GM21737 (cell line): ENCODE results near the gene VWF.
"Not testable (repeated sequence)": the region's sequence is repeated elsewhere in the genome, so short reads cannot be mapped to it uniquely, and the experiment has no call there.

ENCODE experiments used
- ATAC-seq: cut with Tn5 transposase; IDR thresholded peaks from one replicate; pipeline ENCODE4 v1.9.1; 2021; ENCODE audit warnings: mild to moderate bottlenecking, moderate library complexity; ENCODE audit not compliant: unreplicated experiment

VWF gene

DNA sequence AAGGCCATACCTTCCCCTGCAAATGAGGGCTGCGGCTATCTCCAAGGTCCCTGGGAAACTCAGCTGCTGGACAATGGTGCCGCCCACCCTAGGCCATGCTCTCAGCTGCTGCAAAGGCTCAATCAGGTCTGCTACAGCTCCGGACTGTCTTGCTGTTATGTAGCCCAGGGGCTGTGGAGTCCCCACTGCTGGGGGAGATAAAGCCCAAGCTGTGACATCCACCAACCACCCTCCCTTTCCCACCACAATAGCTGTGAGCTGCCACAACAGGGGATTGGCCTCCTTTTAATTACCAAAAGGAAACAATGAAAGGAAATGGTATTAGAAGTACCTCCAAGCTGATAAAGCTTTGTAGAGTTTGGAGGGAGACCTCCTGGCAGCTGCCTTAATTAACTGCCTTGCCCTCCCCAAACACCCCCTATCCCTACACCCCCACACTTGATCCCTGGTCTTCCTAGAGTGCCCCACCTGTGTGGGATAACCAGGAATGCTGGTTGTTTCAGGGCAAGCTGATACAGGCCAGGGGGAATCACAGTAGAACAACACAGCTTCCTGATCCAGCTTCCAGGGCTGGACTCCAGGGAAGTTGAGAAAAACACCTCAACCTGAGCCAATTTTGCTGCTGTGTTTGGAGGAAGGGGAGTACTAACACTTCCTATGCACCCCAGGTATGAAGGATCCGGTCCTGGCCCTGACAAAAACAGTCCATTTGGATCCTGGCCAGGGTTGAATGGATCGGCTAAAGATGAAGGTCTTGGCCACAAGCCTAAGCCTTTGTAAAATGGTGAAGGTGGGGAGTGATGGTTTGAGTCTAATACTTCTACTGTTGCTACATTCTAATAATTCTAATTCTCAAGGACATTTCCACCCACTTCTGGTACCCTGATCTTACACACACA, at the start of gene VWF:
Gene VWF, minus strand, starts transcription at position 260 of the 899 bp plus-strand sequence. CDS start 1,474 bp downstream, outside the sequence.
- ATAC-seq: no peak

DNA sequence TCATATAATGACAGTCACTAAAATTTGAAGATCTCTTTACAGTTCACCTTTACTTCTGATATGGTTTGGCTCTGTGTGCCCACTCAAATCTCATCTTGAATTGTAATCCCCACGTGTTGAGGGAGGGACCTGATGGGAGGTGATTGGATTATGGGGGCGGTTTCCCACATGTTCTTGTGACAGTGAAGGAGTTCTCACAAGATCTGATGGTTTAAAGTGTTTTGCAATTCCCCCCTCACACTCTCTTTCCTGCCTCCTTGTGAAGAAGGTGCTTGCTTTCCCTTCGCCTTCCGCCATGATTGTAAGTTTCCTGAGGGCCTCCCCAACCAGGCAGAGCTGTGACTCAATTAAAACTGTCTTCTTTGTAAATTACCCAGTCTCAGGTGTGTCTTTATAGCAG, 48.4 kb upstream of the VWF start:
- ATAC-seq: no peak

GRCh38 chr12:6172086-6172485, 47.6 kb upstream of the VWF start:
- no peak for ATAC-seq

DNA sequence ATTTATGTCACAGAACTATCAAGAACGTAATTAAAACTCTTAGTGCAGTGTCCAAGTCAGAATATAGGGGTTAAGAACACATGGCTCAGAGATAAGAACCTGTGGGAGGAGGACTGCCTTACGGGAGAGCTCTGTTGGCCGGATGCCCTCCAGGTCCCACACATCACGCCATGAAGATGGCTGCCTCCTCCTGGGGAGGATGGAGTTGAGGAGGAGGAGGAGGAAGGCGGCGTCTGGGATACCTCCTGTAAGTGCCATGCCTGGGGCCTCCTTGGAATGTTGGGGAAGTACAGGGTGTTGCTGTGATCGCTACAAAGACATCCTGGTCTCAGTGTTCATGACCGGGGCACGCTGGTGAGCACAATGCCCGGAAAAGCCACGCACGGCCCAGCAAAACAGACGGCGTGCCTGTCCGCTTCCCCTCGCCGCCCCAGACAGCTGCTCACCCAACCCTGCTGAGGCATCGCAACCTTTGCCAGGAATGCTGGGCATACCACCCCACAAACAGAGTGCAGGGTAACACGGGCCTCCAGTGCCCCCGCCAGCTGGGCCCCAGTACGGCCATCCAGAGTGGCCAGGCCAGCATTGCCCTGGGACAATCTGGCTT, 47.0 kb upstream of the VWF start:
- ATAC-seq: no peak

GRCh38 chr12:6167327-6168280, 43.1 kb upstream of the VWF start:
- ATAC-seq: peak; percentile 64

- ATAC-seq: no peak
These were observed 42.3 kb upstream of the VWF start for GRCh38 chr12:6166808-6167207.

GRCh38 chr12:6165395-6165794, 40.9 kb upstream of the VWF start:
- no peak for ATAC-seq

GRCh38 chr12:6163416-6164060, 39.1 kb upstream of the VWF start:
- ATAC-seq: no peak

- ATAC-seq: no peak
These were observed 36.8 kb upstream of the VWF start for GRCh38 chr12:6161124-6161882.

- ATAC-seq: not testable (repeated sequence)
These were observed 35.7 kb upstream of the VWF start for GRCh38 chr12:6160049-6160649.

DNA sequence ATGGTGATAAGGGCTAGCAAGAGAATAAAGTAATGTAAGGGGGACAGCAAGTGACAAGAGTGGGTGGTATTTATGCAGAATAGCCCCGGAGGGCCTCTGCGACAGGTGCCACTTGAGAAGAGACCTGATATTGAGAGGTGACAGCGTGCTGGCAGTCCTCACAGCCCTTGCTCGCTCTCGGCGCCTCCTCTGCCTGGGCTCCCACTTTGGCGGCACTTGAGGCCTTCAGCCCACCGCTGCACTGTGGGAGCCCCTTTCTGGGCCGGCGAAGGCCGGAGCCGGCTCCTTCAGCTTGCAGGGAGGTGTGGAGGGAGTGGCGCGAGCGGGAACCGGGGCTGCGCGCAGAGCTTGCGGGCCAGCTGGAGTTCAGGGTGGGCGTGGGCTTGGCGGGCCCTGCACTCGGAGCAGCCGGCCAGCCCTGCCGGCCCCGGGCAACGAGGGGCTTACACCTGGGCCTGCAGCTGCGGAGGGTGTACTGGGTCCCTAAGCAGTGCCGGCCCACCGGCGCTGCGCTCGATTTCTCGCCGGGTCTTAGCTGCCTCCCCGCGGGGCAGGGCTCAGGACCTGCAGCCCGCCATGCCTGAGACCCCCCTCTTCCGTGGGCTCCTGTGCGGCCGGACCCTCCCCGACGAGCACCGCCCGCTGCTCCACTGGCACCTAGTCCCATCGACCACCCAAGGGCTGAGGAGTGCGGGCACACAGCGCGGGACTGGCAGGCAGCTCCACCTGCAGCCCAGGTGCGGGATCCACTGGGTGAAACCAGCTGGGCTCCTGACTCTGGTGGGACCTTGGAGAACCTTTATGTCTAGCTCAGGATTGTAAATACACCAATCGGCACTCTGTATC, 34.9 kb upstream of the VWF start:
- ATAC-seq: not testable (repeated sequence)

GRCh38 chr12:6158749-6159148, 34.3 kb upstream of the VWF start:
- ATAC-seq: no peak

DNA sequence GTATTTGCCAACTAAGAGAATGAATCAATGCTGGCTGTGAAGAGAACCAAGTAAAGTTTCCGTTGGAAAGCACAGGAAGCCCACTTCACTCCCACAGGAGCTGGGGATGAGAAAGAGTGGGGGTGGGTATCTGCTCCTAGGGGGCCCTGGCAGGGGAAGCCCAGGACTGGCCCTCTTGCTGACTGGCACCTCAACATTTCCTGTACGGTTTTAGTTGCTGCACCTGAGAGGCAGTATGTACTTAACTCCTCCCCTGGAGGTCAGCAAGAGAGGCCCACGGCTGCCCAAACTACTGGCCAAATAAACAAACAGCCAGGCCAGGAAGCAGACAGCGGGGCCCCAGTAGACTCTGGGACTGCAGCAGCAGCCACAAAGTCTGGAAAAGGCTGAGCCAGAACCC, 33.8 kb upstream of the VWF start:
- ATAC-seq: no peak

GRCh38 chr12:6157482-6157881, 33.0 kb upstream of the VWF start:
- ATAC-seq: no peak

DNA sequence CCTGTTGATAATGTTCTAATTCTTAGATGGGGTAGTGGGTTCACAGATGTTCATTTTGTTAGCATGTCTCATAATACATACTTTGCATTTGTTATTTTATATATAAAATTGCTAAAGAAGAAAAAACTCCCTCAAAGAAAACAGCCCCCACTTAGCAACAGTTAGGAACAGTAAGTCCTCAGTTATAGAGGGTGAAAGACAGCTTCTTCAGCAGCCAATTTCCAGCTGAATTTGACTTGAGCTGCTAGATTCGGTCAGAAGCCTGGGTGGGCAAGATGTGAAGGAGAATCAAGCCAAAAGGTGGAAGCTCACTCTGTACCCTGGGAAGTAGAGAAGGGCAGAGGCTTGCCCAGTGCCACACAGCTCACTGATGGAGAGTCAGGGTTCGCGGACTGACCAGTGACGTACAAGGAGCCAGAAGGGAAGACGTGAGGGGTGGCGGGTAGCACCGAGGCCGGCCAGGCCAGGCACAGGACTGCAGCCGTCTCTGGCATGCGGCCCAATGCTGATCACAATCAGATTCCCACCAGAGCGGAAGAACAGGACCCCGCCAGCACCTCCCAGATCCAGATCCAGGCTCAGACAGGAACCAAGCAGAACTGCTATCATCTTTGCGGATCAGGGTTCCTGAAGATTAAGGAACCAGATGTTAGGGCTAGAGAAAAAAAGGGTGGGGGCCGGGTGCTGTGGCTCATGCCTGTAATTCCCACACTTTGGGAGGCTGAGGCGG, 30.4 kb upstream of the VWF start:
- ATAC-seq: no peak

DNA sequence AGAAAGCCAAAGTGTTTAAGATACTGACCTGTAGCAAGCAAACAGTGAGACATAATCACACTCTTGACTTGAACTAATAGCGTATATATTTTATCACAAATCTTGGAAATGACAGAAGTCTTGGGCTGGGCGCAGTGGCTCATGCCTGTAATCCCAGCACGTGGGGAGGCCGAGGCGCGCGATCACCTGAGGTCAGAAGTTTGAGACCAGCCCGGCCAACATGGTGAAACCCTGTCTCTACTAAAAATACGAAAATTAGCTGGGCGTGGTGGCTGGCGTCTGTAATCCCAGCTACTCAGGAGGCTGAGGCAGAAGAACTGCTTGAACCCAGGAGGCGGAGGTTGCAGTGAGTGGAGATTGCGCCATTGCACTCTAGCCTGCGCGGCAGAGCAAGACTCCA, 24.3 kb upstream of the VWF start:
- not testable (repeated sequence) for ATAC-seq

DNA sequence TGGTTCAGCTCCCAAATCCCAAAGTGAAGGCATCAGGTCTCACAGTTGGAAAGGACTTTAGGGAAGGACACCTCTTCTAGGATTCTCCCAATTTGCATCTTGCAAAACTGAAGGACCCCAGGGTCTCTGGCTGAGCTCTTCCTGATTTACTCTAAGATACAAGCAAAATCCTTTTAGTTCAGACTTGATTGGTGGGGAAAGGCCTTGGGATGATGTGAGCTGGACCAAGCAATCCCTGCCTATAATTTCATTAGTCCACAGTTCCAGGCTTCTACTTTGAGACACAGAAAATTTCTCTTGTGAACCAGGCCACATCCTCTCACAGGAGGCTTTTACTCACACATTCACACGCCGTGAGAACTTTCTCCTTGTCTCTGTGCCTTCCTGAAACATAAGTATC, 23.6 kb upstream of the VWF start:
- ATAC-seq: no peak

- ATAC-seq: no peak
These were observed 22.5 kb upstream of the VWF start for GRCh38 chr12:6146951-6147350.
